NCI-H446 (cell line): ENCODE data around the gene FARP1.
"Not testable (repeated sequence)": the region's sequence is repeated elsewhere in the genome, so short reads cannot be mapped to it uniquely, and the experiment has no call there.

ENCODE experiments used
- DNase-seq, 2 experiments: peaks; one replicate each; lab custom pipeline; 2025; lab: John Stamatoyannopoulos, UW

FARP1 gene

DNA sequence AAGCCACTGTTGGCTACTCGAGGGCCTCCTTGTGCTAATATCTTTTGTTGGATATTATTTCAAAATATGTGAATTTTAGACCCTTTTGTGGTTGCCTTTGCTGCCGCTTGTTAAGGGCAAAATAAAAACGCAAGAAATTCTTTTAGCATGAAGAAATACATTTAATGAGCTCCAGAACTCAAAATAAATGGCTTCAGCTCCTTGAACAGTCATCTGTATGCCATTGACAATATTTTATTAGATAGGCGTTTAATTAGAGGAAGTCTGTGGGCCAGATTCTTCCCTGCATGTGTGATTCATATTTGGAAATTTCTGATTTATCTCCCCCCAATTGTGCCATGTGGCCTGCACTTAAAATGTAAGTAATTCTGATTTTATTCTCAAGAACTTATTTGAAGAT is 256.9 kb downstream of the FARP1 start:
- no peak for DNase-seq

DNA sequence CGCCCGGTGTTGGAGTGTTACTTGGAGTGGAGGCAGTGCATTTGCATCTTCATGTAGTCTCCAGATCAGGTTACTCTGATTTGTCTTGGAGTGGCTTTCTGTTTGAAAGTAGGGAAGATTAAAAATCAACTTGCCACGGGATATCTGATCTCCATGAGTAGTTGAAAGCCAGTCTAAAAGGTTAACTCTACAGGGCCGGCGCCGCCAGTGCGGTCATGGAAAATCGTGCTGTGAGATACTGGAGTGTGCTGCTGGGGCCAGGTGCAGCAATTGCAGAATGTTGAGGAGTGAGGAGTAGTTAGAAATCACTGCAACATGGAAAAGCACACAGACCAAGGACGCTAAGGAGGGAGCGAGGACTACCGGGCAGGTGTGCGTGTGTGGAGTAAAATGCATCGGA is 259.0 kb downstream of the FARP1 start:
- DNase-seq: no peak

DNA sequence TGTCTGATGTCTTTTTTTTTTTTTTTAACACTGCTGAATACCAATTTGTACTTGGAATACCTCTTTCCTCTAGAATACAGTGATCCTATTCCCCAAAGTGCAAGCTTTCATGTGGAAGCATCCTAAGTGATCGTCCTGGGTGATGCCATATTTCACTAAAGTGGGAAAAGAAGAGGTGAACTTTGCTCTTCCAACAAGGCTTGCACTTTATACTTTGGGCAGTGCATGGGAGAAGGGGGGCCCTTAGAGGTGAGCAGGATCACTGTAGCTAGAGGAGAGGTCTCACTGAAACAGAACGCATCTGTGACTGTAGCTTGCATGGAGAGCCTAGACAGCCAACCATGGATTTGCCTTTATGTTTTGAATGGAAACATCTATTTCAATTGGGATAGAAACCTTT is 260.2 kb downstream of the FARP1 start:
- DNase-seq: no peak

DNA sequence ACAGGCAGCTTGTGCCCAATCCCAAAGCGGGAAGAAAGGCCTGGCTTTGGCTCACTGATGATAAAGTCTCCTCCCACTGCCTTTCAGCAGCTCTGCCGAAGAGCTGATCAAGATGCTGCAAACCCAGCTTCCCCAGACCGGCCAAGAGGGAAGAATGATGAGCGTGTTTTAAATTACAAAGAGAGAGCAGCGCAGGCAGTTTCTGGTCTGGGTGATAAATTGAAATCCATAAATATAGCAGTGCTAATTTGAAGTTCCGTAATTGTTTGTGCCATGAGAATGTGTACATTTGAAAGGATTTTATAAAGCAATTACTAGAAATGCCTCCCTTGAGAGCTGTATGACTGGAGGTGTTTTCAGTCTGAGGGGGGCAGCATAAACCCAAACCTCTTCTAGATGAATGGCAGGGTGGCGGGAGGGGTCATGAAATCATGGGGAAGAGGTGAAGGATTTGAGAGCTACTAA is 262.2 kb downstream of the FARP1 start:
- DNase-seq: no peak

DNA sequence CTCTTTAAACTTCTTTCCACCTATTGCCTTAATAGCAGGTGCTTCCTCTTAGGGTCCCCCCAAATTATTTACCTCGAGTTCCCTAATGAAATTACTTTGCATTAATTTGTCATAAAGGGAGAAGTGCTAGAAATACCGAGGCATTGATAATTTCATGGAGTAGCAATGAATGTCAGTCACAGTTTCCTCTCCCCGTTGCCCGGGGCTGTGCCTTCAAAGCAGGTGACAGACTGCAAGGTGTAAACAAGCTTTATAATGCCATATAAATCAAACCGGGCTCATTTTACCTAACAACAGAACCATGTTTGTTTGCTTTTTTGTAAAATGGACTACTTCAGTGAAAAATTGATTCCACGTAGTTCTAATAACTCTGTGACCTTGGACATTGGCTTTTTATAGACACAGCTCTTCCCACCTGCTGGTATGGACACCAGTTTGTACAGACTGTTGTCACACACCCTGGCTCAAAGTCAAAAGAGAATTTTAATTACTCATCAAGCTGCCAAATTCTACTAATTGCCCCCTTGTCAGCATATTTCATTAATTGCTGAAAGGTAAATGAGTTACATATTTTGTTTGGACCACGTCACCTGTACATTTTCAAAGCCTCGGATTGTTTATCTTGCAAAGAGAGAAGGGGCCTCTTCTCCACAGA is 262.9 kb downstream of the FARP1 start:
- DNase-seq: no peak

DNA sequence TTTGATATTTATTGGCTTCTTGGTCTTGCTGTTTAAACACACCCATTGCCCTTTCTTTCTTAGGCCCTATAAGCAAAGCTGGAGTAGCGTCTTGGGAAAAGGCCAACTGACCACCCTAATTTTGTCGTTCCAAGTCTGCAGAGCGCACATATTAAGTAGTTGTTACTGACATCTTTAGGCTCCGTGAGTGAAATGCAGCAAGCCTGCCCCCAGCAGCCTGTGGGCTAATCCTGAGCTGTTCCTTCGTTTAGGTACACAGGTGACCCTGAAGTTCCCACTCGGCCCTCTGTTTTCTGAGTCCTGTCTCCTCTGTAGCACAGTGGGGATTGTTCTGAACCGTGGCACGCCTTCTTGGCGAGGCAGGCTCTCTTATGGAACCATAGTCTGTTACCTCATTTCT is 263.5 kb downstream of the FARP1 start:
- no peak for DNase-seq

DNA sequence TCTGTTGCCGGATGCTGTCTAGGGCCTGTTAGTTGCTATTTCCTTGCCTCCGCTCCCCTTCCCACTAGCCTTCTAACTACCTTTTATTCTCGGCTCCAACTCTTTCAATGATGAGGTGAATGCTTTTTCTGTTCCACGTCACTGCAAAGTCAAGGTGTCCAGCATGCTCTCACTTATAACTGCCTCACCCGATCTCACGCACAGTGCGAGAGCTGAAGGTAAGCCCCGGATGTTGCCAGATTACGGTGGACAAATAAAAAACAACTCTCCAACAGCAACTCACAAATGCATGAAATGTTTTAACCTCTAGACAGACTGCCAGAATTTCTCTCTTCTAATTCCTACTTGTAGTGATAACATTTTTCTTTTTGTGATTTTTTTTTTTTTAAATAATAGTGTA is 264.1 kb downstream of the FARP1 start:
- DNase-seq: no peak

DNA sequence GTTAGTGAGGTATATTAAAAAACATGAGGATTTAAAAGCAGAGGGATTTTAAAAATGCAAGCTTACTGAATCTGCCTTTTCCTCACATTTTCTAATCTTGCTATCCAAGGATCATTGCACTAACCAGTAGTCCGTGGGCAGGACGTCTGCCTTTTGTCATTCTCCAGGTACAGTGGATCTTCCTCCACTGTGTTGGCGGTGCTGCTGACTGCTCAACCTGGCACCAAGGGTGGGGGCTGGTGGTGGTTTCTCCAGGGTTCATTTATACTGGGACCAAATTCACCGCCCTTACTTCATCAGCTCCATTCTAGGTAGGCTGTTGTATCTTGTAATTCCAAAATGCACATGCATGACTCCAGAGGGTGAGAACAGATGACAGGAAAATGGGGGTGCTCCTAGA is 264.7 kb downstream of the FARP1 start:
- no peak for DNase-seq

DNA sequence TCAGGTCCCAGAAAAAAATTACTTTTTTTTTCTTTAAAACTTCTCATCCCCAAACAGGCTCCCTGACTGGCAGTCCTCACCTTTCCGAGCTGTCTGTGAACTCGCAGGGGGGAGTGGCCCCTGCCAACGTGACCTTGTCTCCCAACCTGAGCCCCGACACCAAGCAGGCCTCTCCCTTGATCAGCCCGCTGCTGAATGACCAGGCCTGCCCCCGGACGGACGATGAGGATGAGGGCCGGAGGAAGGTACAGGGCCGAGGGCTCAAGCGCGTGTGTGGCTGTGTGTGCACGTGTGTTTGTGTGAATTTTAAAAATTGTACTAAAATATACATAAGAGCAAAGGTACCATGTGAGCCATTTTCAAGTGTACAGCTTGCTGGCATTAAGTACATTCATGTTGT is 266.4 kb downstream of the FARP1 start:
- DNase-seq: no peak

DNA sequence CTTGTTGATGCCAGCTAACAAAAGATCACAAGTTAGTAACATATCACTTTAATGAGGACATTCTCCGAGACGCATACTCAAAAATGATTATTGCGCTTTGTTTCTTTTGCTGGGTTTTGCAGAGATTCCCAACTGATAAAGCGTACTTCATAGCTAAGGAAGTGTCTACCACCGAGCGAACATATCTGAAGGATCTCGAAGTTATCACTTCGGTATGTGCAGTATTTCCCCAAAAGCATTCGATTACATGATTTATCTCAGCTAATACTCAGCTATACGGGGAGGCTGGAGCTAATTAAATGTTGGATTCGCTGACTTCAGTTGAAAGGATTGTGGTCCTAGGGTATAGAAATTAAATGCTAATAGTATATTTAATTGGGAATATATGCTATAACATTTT is 267.7 kb downstream of the FARP1 start:
- DNase-seq: no peak

DNA sequence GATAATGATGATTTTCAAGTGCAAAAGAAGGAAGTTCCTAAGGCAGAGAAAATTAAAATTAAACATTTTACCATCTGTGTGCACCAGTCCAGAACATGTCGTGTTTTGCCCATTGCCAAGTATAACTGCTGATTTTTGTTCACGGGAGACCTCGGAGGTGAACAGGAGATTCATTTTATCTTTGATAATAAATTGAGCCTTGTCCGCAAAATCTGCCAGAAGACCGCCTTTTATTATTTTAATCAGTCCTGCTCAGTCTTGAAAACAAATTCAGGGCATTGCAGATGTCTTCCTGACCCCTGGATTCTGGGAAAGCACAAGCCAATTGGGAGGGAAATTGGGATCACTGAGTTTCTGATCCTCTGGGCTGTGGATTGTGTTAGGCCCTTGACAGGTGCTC is 268.1 kb downstream of the FARP1 start:
- DNase-seq: no peak

DNA sequence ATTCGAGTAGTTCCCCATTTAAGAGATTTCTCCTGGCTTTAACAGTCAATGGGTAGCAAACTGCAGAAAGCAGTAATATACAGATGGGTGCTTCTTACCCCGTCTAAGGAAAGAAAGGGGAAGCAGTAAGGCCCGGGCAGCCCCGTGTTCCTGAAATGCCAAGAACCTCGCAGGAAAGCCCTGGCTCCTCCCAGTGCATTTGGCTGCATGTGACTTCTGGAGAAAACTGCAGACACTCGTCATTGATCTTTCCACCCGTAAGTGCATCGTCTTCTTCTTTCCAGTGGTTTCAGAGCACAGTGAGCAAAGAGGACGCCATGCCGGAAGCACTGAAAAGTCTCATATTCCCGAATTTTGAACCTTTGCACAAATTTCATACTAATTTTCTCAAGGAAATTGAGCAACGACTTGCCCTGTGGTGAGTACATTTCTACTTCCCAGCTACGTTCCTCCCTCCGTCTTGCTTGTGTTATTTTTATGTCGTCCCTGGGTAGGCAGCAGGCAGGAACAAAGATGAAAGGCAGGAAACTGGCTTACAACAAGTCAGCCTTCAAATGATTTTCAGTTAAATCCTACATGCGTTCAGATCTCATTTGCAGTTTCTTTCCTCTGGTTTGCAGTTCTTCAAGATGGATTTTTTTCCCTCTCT is 268.8 kb downstream of the FARP1 start:
- no peak for DNase-seq

DNA sequence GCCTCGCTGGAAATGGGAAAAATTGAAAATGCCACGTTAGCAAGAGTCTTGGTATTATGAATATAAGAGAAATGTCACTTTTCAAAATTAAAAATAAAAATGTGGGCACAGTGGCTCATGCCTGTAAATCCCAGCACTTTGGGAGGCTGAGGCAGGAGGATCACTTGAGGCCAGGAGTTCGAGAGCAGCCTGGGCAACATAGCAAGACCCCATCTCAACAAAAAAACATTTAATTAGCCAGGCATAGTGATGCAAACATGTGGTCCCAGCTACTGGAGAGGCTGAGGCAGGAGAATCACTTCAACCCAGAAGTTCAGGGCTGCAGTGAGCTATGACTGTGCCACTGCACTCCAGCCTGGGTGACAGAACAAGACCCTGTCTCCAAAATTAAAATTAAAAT is 270.4 kb downstream of the FARP1 start:
- not testable (repeated sequence) for DNase-seq

DNA sequence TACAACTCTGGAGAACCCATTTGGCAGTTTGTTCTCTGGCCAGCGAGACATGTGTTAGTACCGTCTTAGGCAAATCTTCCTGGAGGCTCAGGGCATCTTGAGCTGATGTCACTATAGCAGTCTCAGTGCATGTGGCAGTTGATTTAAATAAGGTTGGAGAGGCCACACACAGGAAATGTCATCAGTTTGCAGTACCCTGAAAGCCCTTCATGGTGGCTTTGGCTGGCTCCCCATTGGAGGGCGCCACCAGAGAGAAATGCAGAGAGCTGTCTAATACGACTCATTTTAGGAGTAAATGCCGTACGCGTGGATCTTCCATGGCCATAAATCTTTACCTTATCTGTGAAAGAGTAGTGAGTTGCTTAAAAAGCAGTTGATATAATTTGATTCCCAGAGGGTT is 270.9 kb downstream of the FARP1 start:
- DNase-seq: no peak

DNA sequence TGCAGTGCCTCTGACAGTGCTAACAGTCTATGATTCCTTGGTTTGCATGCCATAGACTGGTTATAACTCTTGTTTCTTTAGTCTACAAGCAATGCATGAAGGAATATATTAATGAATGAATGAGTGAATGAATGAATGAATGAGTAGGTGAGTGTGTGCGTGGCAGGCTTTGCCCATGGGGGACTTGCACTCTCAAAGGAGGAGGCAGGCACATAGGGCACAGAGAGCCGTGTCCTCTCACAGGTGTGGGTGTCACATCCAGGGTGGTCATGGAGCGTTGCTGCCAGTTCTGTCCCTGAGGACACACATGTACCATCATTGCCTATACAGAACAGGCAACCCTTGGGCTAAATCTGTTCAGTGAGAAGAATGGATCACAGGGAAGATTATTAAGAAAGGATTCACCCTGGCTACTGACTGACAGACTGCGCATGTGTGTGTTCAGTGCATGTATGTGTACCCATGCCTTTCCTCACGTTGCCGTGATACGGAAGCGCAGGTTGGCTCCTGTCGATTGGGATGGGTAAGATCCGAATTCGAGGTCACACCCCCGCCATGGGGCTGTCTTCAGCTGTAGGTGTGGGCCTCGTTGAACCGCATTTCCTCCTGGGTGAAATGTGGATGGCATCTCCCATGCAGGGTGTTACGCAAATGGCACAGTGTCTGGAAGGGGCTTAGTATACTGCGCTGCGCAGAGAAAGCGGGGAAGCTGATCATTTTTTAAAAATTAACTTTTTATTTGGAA is 272.6 kb downstream of the FARP1 start:
- DNase-seq: no peak

DNA sequence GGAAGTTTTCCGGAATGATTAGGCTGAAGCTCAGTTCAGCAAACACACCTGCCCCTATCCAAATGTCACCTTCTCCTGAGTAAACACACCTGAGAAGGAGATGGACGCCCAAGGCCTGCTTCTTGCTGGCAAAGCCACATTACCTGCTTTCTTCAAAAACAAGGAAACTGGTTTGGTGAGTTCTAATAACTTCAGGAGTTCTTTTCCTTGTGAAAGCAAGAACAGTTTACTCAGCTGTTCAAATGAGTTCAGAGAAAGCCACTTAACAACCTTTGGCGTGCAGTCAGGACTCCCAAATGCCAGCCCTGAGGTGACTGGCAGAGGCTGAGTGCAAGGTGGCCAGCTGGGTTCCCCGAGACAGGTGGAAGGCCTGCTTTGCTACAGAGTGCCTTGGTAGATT is 273.5 kb downstream of the FARP1 start:
- DNase-seq: no peak

DNA sequence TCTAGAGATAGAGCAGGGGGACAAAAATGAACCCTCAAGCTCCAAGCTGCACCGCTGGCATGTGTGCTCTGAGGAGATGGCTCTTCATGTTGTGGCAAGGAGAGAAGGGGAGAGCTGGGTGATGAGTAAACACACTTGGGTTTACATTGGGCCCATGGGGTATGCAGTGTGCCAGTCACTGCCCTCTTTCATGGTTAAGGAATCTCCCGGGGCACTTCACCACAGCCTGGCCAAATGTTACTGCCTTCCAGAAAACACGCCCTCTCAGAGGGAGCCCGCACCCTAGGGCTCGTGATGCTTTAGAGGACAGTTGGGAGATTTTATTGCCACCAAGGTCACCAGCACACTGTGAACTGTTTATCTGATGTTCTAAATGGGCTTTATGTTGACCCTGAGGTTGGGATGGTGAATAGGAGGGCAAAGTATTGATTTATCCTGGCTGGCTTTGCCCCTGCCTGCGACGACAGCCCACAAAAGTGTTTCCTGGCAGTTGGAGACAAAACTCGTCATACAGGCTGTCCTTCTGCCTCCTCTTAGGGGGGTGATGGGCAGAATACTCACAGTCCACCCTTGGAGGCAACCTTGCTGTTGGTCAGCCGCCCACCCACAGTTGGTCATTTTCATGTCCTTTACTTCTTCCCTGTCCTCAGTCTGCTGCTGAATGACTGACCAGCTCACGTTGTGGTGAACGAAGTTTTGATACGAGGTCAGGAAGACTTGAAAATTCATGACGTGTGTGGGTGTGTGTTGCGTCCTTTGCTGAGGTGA is 277.1 kb downstream of the FARP1 start:
- no peak for DNase-seq

DNA sequence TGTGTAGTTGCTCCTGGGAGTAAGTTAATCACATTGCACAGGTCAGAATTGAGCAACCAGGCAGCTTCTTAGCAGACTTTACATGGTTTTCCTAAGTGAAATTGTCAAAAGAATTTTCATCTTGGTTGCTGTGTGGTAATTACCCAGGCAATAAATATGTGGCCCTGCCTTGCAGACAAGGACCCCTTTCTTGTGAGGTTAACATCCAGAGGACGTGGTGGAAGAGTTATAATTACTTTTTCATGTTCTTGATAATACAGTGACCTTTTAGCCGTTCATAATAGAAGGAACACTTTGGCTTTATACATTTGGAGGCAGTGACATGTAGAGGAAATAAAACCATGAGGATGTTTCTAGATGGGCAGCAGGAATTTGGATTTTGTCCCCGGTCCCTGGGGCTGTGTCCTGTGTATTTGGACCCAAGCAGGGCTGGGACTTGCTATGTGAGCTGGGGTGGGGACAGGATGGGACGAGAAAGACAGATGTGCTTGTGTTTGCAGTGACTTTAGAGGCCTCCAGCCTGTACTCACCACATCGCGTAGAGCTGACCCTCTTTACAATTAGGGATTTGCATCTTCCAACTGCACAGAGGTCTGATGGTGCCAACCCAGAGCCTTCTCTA is 277.8 kb downstream of the FARP1 start:
- DNase-seq: no peak

DNA sequence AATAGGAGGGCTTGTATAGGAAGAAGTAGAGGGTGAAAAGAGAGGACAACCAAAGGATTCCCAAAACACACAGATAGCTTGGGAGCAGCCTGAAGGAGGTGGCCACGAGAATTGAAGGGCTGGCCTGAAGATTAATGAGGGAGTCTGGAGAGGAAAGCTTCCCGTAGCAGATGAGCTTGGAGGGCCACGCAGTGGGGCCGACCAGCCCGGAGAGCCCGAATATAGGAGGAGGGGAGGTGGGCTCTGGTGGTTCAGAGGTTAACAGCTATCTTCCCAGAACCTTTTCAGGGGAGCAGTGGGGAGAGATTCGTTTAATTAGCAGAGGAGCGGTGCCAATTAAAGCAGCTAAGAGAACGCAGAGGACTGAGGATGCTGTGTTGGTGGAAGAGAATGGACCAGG is 279.2 kb downstream of the FARP1 start:
- DNase-seq: no peak

DNA sequence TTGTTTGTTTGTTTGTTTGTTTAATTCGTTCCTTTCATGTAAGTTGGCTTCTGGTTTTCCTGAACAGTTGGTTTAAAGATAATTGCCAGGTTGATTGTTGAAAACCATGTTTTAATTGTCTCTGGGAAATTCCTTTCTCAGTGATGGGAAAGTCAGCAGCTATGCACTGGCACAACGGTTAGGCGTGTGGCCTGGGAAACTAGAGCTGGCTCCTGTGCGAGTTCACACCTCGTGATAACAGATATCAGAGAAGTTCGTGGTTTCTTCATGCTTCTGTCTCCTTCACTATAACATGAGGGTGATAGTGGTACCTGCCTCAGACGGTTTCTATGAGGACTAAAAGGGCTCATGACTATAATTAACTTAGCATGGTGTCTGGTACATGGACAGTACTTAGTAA is 280.5 kb downstream of the FARP1 start:
- no peak for DNase-seq

DNA sequence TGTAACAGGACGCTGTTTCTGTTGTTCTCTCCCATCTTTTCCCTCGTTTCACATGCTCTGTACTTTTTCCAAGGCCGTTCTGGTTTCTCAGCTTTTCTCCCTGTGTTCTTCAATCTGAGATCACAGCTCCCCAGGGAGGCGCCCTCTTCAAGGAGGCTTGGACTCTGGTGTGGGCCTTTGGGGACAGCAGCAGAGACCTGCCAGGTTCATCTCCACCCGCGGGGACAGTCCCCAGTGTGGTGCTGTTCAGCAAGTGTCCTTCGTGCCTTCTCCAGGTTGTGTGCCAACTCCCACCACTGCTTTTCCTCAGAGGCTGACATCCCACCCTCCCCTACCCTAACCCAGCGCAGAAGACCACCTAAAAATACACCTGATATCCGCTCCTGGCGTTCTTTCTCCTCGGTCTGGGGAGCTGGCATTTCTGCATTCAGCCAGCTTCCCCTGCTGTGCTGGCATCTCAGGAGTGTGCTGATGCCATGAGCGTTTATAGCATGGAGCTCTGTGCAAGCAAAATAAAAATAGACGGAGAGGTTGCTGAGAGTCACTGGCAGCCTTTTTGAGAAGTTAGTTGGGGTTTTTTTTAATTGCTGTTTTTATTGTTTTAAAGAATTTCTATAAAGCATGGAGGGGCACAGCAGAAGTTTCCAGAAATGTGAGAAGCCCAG is 284.6 kb downstream of the FARP1 start:
- DNase-seq: no peak
